ENCODE results near the gene HSF2BP.
"Not testable (repeated sequence)": the region's sequence is repeated elsewhere in the genome, so short reads cannot be mapped to it uniquely, and the experiment has no call there.

Gene HSF2BP

DNA sequence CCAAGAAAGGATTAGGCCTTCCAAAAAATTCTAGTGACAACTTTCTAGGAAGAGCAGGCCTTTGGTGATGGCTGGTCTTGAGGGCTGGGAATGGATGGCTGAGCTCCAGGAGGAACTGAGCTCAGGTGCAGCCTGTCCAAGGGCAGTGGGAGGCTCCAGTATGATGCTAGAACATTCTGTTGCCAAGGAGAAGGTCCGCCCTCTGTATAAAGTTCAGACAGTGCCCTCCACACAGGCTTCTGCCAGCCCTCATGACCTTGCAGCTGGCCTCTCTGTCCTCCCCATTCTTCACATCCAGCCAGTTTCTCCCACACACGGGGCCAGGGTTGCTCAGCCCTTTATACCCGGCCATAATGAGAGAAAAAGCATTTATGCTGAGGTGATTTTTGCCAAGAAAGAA lies 146.3 kb downstream of the HSF2BP start:
- DNase-seq: not testable (repeated sequence)

GRCh38 chr21:43511209-43511608 lies 148.1 kb downstream of the HSF2BP start:
- not testable (repeated sequence) for DNase-seq

DNA sequence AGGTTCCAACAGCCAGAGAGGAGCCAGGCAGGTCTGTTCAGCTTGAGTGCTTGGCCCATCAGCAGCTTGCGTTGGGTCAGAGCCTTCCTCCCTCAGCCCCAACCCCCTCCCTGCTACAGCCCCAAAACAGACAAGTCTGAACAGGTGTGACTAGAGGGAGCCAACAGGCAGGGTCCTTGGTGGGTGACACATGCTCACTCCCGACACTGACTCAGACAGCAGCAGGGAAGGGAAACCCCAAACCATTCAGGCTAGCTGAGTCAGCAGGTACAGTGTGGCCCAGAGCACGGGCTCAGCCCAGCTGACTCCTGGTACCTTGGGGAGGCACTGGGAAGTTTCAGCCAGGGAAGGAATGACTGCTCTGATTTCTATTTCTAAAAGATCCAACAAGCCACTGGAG lies 148.6 kb downstream of the HSF2BP start:
- DNase-seq: not testable (repeated sequence)

GRCh38 chr21:43503892-43504291 lies 155.4 kb downstream of the HSF2BP start:
- not testable (repeated sequence) for DNase-seq

DNA sequence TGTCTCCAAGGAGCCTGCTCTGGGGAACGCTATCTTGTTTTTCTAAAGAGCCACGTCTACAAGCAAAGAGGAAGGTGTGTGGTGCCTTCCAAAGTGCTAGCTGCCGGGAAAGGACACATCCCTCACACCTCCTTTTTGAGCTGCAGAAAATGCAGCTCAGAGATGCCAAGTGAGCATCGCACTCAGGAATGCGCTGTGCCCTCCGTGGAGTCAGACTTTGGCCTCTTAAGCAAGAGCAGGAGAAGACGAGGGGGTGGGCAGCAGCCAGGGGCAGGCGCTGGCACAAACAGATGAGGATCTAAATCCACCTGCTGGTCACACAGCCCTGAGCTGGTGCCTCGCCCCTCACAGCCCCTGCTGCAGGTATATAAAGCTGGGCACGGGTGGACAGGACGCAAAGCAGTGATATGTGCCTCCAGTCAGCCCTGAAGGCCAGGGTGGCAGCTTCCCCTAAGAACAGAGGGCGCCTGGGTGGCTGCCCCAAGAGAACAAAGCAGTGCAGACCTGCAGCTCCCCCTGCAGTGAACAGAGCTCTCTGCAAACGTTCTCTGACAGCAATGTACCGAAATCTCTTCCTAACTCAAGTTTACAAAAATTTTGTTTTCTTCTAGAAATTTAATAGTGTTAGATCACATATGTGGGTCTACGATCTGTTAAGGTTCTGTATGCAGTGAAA lies 156.1 kb downstream of the HSF2BP start:
- not testable (repeated sequence) for DNase-seq

DNA sequence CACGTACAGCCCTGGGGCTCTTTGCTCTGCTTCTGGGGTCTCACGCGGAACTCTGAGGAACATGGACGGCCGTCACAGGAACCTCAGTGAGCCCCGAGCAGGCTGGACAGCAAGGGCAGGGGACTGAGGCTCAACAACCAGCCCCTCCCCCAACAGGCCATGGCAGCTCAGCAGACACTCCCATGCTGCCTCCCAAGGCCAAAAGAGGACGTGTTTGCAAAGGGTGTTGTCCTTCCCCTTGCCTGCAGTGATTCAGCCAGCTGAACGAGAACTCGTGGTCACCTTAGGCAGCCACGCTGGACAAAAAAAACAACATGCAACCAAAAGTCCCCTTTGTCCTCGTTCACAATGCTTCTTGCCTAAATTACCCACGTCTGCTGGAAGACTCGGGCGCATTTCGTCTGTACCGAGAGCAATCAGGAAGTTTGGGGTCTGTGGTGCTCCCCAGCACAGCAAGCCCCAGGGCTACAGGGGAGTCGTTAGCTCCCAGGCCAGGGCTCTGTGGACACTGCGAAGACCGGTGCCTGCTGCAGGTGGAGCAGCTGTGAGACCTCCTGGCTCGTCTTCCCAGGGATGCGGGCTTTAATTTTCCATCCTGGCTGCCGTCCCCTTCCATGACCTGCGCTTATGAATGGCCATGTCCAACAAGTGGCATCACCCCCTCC lies 156.7 kb downstream of the HSF2BP start:
- DNase-seq: not testable (repeated sequence)

DNA sequence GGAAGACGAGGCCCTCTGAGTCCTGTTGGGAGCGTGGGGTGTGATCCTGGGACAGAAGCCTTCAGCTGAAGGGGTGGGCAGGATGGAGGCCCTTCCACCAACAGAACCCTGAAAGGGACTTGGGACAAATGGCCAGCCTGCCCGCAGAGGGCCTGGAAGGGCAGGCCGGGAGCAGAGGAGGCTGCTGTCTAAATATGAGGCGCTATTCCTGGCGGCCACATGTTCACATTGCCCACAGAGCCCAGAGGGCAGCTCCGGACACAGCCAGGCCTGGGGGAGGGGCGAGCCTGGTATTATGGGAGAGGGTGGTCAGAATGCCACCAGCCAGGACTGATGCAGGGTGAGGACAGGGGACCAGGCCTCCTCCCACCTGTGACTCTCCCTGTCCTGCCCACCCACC lies 160.4 kb downstream of the HSF2BP start:
- not testable (repeated sequence) for DNase-seq

- DNase-seq: not testable (repeated sequence)
These were observed 161.2 kb downstream of the HSF2BP start for GRCh38 chr21:43498065-43498464.

DNA sequence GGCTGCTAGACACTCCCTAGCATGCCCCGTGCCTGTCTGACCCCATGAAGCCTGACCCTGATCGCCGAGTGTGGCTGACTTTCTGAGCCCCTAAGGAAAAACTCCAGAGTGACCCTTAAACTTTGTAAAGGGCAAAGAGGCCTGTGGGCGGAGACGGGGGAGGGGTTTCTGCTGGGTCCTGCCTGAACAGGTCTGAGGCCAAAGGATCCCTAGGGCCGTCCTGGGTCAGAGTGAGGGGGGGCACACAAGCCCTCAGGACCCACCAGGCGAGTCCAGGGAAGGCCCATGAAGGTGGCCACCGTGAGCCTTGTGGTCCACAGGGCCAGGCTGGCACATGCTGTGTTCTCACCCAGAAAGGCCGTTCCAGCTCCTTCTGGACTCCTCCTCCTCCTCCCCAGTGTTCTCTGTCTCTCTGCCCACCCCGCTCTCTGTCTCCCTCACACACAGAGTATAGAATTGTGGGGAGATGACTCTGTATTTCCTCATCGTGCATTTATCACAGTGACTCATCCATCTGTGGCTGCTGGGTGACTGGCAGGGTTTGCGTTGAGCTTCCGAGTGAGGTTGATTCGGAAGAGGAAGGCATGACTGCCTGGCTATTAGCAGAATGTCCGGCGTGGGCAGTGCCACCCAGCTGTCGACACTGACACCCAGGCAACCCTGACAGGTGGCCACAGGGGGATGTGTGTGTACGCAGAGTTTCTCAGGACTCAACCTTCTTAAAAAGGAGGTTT lies 164.8 kb downstream of the HSF2BP start:
- not testable (repeated sequence) for DNase-seq

DNA sequence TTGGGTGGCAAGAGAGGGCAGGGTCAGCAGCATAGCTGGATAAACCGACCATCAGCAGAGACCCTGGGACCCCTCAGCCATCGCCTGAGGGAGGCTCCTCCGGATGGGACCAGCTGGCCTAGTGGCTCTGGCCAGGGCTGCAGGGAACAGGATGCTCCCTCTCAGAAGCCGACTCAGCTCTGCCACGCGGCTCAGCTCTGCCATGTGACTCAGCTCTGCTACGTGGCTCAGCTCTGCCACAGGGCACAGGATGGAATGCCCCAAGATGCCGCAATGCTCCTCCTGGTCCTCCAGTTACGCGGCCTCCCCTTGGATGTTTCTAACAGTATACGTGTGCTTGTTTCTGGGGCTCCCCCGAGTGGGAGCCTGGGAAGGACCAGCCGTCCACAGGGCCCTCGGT lies 165.8 kb downstream of the HSF2BP start:
- not testable (repeated sequence) for DNase-seq

DNA sequence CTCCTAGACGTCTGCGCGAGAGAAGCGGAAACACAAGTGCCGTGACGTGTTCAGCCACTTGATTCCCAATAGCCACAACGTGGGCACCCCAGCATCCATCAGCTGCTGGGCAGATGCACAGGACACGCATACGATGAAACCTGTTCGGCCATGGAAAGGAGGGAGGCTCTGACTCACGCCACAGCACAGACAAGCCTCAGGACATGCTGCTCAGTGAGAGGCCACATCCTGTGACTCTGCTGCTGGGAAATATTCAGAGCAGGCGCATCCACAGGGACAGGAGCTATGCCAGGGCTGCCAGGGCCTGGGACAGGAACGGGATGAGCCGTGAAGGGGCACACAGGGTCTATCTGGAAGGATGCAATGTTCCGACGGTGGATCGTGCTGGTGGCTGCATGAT lies 171.1 kb downstream of the HSF2BP start:
- DNase-seq: not testable (repeated sequence)

GRCh38 chr21:43486051-43486450 lies 173.2 kb downstream of the HSF2BP start:
- not testable (repeated sequence) for DNase-seq

DNA sequence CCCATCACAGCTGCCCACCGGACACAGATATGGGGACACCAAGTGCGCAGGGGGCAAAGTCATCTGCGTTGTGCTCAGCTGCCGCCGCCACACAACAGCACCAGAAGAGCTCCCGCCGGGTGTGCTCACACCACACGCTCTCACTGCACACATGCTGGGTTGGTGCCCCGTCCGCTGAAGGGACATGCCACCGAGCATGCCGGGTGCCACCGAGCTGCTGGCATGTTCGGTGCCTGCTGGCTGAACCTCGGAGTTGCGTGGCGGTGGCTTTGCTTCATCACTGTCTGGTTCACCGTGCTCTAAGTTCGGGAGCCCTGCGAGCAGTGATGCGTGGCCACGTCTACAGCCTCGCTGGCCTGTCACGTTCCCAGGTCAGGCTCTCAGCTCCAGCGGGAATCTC lies 174.3 kb downstream of the HSF2BP start:
- DNase-seq: not testable (repeated sequence)

DNA sequence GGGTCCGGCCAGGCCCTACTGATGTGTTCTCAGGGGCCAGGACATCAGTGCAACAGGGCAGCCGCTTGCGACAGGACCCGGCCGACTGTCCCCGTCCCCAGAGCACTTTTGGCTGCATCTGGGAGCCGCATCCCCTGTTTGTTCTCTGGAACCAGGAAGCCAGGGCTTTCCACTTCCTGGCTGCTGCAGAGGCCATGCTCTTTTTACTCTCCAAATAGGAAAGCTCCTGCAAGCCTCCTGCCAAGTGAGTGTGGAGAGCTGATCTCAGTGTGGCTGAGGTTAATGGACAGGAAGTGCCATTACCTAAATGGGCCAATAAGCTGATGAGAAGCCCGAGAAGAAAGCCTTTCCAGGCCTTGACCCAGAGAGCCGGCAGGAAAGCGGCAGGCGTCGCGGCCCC lies 180.1 kb downstream of the HSF2BP start:
- not testable (repeated sequence) for DNase-seq

Measured in activated naive CD4-positive, alpha-beta T cell treated with Interleukin-2 at 50 U/mL for 16 hours (primary cell).